ENCODE results near the gene FAF1.

- TF ChIP-seq YY1 (IDR thresholded peaks at IDR 0.05) (no peak), TAF1 (conservative IDR thresholded peaks at IDR 0.05) (no peak), CTCF (IDR thresholded peaks at IDR 0.05; ENCODE audit: low read depth, low read length, missing input control) (no peak), JUND (IDR thresholded peaks at IDR 0.05) (no peak), GABPA (IDR thresholded peaks at IDR 0.05 in 1 of 2, conservative IDR thresholded peaks at IDR 0.05 in 1 of 2) (no peak), RAD21 (IDR thresholded peaks at IDR 0.05) (no peak), FOXA1 (IDR thresholded peaks at IDR 0.05) (no peak), MAX (IDR thresholded peaks at IDR 0.05) (no peak)
These were observed 58.2 kb downstream of the FAF1 start for GRCh38 chr1:50901872-50902271.

Measured in liver (tissue), 3 donors.